ELR (cell line): ENCODE data around the gene TMEM266.
"Not testable (repeated sequence)": the region's sequence is repeated elsewhere in the genome, so short reads cannot be mapped to it uniquely, and the experiment has no call there.

Experiments
- DNase-seq: peaks from one replicate; pipeline ENCODE4 v3.0.0-alpha.2; 2015; ENCODE audit warnings: low read depth

The TMEM266 gene

GRCh38 chr15:76059320-76060117, at the start of gene TMEM266:
Gene TMEM266, plus strand, starts transcription at chr15:76059985. Its CDS starts 74,279 bp downstream, at chr15:76134264.
- DNase-seq, result peak; percentile 47

- no peak for DNase-seq
Measured at GRCh38 chr15:76010613-76011012, 49.2 kb upstream of the TMEM266 start.

GRCh38 chr15:76011627-76012551, 47.9 kb upstream of the TMEM266 start, which contains the start of gene NRG4:
Gene NRG4, minus strand, starts transcription at chr15:76012424. Its CDS starts 1,194 bp downstream, at chr15:76011230.
- DNase-seq, result peak; percentile 9

GRCh38 chr15:76013470-76013869, 46.3 kb upstream of the TMEM266 start:
- DNase-seq, result not testable (repeated sequence)

GRCh38 chr15:76024021-76024768, 35.6 kb upstream of the TMEM266 start:
- DNase-seq, result no peak

- DNase-seq, result no peak
Measured at GRCh38 chr15:76032046-76032445, 27.7 kb upstream of the TMEM266 start.

GRCh38 chr15:76033438-76033837, 26.3 kb upstream of the TMEM266 start:
- DNase-seq, result no peak

- no peak for DNase-seq
Measured at GRCh38 chr15:76034111-76034510, 25.7 kb upstream of the TMEM266 start.

GRCh38 chr15:76035593-76035992, 24.2 kb upstream of the TMEM266 start:
- DNase-seq, result no peak

- DNase-seq, result no peak
Measured at GRCh38 chr15:76038512-76038911, 21.3 kb upstream of the TMEM266 start.

GRCh38 chr15:76054201-76054600, 5.6 kb upstream of the TMEM266 start:
- not testable (repeated sequence) for DNase-seq

- DNase-seq, result no peak
Measured at GRCh38 chr15:76056931-76057330, 2.9 kb upstream of the TMEM266 start.

GRCh38 chr15:76057332-76058000, 2.3 kb upstream of the TMEM266 start:
- peak; percentile 55 for DNase-seq

GRCh38 chr15:76058714-76059319, 968 bp upstream of the TMEM266 start:
- peak; percentile 24 for DNase-seq

GRCh38 chr15:76060118-76060989, 569 bp downstream of the TMEM266 start:
- DNase-seq, result no peak

- no peak for DNase-seq
Measured at GRCh38 chr15:76061700-76062099, 1.9 kb downstream of the TMEM266 start.

GRCh38 chr15:76062286-76062685, 2.5 kb downstream of the TMEM266 start:
- peak; percentile 7 for DNase-seq

- DNase-seq, result no peak
Measured at GRCh38 chr15:76064375-76064774, 4.6 kb downstream of the TMEM266 start.

- DNase-seq, result no peak
Measured at GRCh38 chr15:76065245-76065644, 5.5 kb downstream of the TMEM266 start.

GRCh38 chr15:76065793-76066192, 6.0 kb downstream of the TMEM266 start:
- DNase-seq, result no peak
